ENCODE measurements around the gene LRRC3C.
A peak's percentile ranks its signal among the peaks of the same experiment; 100 is the strongest.
"Not testable (repeated sequence)": the region's sequence is repeated elsewhere in the genome, so short reads cannot be mapped to it uniquely, and the experiment has no call there.

The LRRC3C gene

GRCh38 chr17:39939588-39940419, 12.3 kb downstream of the LRRC3C start:
- no peak overlapping the region for H3K4me3 ChIP-seq (ENCODE audit: low read depth, low read length)
- peak; percentile 43; the same call in 1 of the 2 replicates for TF ChIP-seq CTCF (IDR thresholded peaks at IDR 0.05; ENCODE audit: borderline replicate concordance, insufficient read depth, low read depth, low read length)

- no peak for TF ChIP-seq CTCF (IDR thresholded peaks at IDR 0.05; ENCODE audit: borderline replicate concordance, insufficient read depth, low read depth, low read length)
- H3K4me3 ChIP-seq (ENCODE audit: low read depth, low read length): no peak overlapping the region
Observed at GRCh38 chr17:39943702-39944392, 16.3 kb downstream of the LRRC3C start.

- no peak for TF ChIP-seq CTCF (IDR thresholded peaks at IDR 0.05; ENCODE audit: borderline replicate concordance, insufficient read depth, low read depth, low read length)
- no peak overlapping the region for H3K4me3 ChIP-seq (ENCODE audit: low read depth, low read length)
Observed at GRCh38 chr17:39944393-39944711, 16.8 kb downstream of the LRRC3C start.

- H3K4me3 ChIP-seq (ENCODE audit: low read depth, low read length): no peak overlapping the region
- TF ChIP-seq CTCF (IDR thresholded peaks at IDR 0.05; ENCODE audit: borderline replicate concordance, insufficient read depth, low read depth, low read length): no peak
Observed at GRCh38 chr17:39946551-39947330, 19.2 kb downstream of the LRRC3C start.

- H3K4me3 ChIP-seq (ENCODE audit: low read depth, low read length): not testable (repeated sequence)
Observed at GRCh38 chr17:39948489-39948828, 20.9 kb downstream of the LRRC3C start.

- no peak overlapping the region for H3K4me3 ChIP-seq (ENCODE audit: low read depth, low read length)
- TF ChIP-seq CTCF (IDR thresholded peaks at IDR 0.05; ENCODE audit: borderline replicate concordance, insufficient read depth, low read depth, low read length): no peak
Observed at GRCh38 chr17:39949028-39949427, 21.5 kb downstream of the LRRC3C start.

- no peak overlapping the region for H3K4me3 ChIP-seq (ENCODE audit: low read depth, low read length)
- TF ChIP-seq CTCF (IDR thresholded peaks at IDR 0.05; ENCODE audit: borderline replicate concordance, insufficient read depth, low read depth, low read length): no peak
Observed at GRCh38 chr17:39950871-39951348, 23.4 kb downstream of the LRRC3C start.

All from GM12875 (cell line).